ENCODE measurements around the gene RIPK3.

RIPK3 gene

GRCh38 chr14:24366413-24366720, 26.6 kb upstream of the RIPK3 start:
- no peak overlapping the region for H2AK5ac ChIP-seq (ENCODE audit: low read length)
- H3K27me3 ChIP-seq (ENCODE audit: insufficient read depth, low read length) = no peaks in the 10 kb centered on the region
- peaks cover 6% of the 10 kb centered on the region for H3K79me2 ChIP-seq (ENCODE audit: control insufficient read depth, insufficient read depth, low read length, poor library complexity)
- H3K4me1 ChIP-seq (ENCODE audit: control insufficient read depth in 1 of 2, insufficient read depth in 2 of 2, low read length in 2 of 2) = peaks cover 3 to 9% of the 10 kb centered on the region in 2 experiments
- peak overlapping the region; percentile 69 for H4K8ac ChIP-seq (ENCODE audit: low read depth, low read length)
- no peak overlapping the region for H3K23ac ChIP-seq (ENCODE audit: low read length)
- no peaks in the 10 kb centered on the region for H3K9me3 ChIP-seq (ENCODE audit: insufficient read depth, low read depth, low read length)
- peak overlapping the region; percentile 70 for H3K4me3 ChIP-seq (ENCODE audit: low read depth, low read length)
- no peak for DNase-seq
- WGBS (ENCODE audit: extremely low coverage, insufficient coverage, insufficient read length) = no CpG with 5 or more reads among the region's 16 CpGs
- H3K4ac ChIP-seq (ENCODE audit: low read depth, low read length) = peak overlapping the region; percentile 58
- peak overlapping the region; percentile 62 for H2BK120ac ChIP-seq (ENCODE audit: insufficient read depth, low read length, poor library complexity)
- H3K36me3 ChIP-seq (ENCODE audit: control insufficient read depth in 1 of 2, insufficient read depth in 2 of 2, low read length in 2 of 2) = peaks cover 3 to 8% of the 10 kb centered on the region in 2 experiments
- peak overlapping the region; percentile 76 for H2BK5ac ChIP-seq (ENCODE audit: low read depth, low read length, poor library complexity)
- H4K12ac ChIP-seq (ENCODE audit: low read depth, low read length) = no peak overlapping the region
- H3K9ac ChIP-seq (ENCODE audit: low read length) = no peak overlapping the region
- peaks cover 30% of the 10 kb centered on the region for H3K79me1 ChIP-seq (ENCODE audit: low read length)
- H4K91ac ChIP-seq (ENCODE audit: low read depth, low read length) = peak overlapping the region; percentile 56
- peak overlapping the region; percentile 72 for H3K14ac ChIP-seq (ENCODE audit: low read length)
- peak overlapping the region; percentile 81 for H3K27ac ChIP-seq (ENCODE audit: low read depth, low read length)
- H2AFZ ChIP-seq (ENCODE audit: insufficient read depth, low read length, poor library complexity) = peak overlapping the region; percentile 70
- H2BK12ac ChIP-seq (ENCODE audit: low read length) = no peak overlapping the region
- H3K4me2 ChIP-seq (ENCODE audit: low read length) = peak overlapping the region; percentile 59
- H3K18ac ChIP-seq (ENCODE audit: low read length) = peak overlapping the region; percentile 87

- peak overlapping the region; percentile 2 for H3K14ac ChIP-seq (ENCODE audit: low read length)
- DNase-seq = peak; percentile 88
- H3K4me2 ChIP-seq (ENCODE audit: low read length) = peak overlapping the region; percentile 59
- H3K36me3 ChIP-seq (ENCODE audit: control insufficient read depth in 1 of 2, insufficient read depth in 2 of 2, low read length in 2 of 2) = peaks cover 3 to 8% of the 10 kb centered on the region in 2 experiments
- H3K9ac ChIP-seq (ENCODE audit: low read length) = no peak overlapping the region
- no peak overlapping the region for H3K4me3 ChIP-seq (ENCODE audit: low read depth, low read length)
- peak overlapping the region; percentile 69 for H4K8ac ChIP-seq (ENCODE audit: low read depth, low read length)
- H2AK5ac ChIP-seq (ENCODE audit: low read length) = no peak overlapping the region
- peak overlapping the region; percentile 24 for H2BK12ac ChIP-seq (ENCODE audit: low read length)
- peak overlapping the region; percentile 76 for H2BK5ac ChIP-seq (ENCODE audit: low read depth, low read length, poor library complexity)
- peak overlapping the region; percentile 56 for H4K91ac ChIP-seq (ENCODE audit: low read depth, low read length)
- peak overlapping the region; percentile 12 for H2AFZ ChIP-seq (ENCODE audit: insufficient read depth, low read length, poor library complexity)
- H3K79me1 ChIP-seq (ENCODE audit: low read length) = peaks cover 30% of the 10 kb centered on the region
- peaks cover 6% of the 10 kb centered on the region for H3K79me2 ChIP-seq (ENCODE audit: control insufficient read depth, insufficient read depth, low read length, poor library complexity)
- peak overlapping the region; percentile 84 for H4K12ac ChIP-seq (ENCODE audit: low read depth, low read length)
- H3K9me3 ChIP-seq (ENCODE audit: insufficient read depth, low read depth, low read length) = no peaks in the 10 kb centered on the region
- H3K18ac ChIP-seq (ENCODE audit: low read length) = peak overlapping the region; percentile 87
- peak overlapping the region; percentile 27 for H3K4ac ChIP-seq (ENCODE audit: low read depth, low read length)
- whole genome bisulfite sequencing (ENCODE audit: extremely low coverage, insufficient coverage, insufficient read length) = no CpG with 5 or more reads among the region's 28 CpGs
- H2BK120ac ChIP-seq (ENCODE audit: insufficient read depth, low read length, poor library complexity) = peak overlapping the region; percentile 35
- H3K27ac ChIP-seq (ENCODE audit: low read depth, low read length) = peak overlapping the region; percentile 81
- H3K27me3 ChIP-seq (ENCODE audit: insufficient read depth, low read length) = no peaks in the 10 kb centered on the region
- H3K23ac ChIP-seq (ENCODE audit: low read length) = no peak overlapping the region
- H3K4me1 ChIP-seq (ENCODE audit: control insufficient read depth in 1 of 2, insufficient read depth in 2 of 2, low read length in 2 of 2) = peaks cover 3 to 9% of the 10 kb centered on the region in 2 experiments
These were observed 26.0 kb upstream of the RIPK3 start for GRCh38 chr14:24365600-24366412.

- WGBS (ENCODE audit: extremely low coverage, insufficient coverage, insufficient read length) = no CpG with 5 or more reads among the region's 1 CpG
- DNase-seq = no peak
These were observed 25.1 kb upstream of the RIPK3 start for GRCh38 chr14:24364841-24365240.

GRCh38 chr14:24363401-24363800, 23.6 kb upstream of the RIPK3 start:
- Histone ChIP-seq H3K9me3 (ENCODE audit: insufficient read depth, low read depth, low read length) (no peaks in the 10 kb centered on the region), H3K27me3 (ENCODE audit: insufficient read depth, low read length) (no peaks in the 10 kb centered on the region), H3K4me1 (ENCODE audit: control insufficient read depth in 1 of 2, insufficient read depth in 2 of 2, low read length in 2 of 2) (peaks cover 0 to 4% of the 10 kb centered on the region in 2 experiments), H3K79me1 (ENCODE audit: low read length) (peaks cover 23% of the 10 kb centered on the region), H2AFZ (ENCODE audit: insufficient read depth, low read length, poor library complexity) (no peak overlapping the region), H3K27ac (ENCODE audit: low read depth, low read length) (no peak overlapping the region), H2BK12ac (ENCODE audit: low read length) (no peak overlapping the region), H3K79me2 (ENCODE audit: control insufficient read depth, insufficient read depth, low read length, poor library complexity) (peaks cover 6% of the 10 kb centered on the region), H2BK5ac (ENCODE audit: low read depth, low read length, poor library complexity) (no peak overlapping the region), H4K8ac (ENCODE audit: low read depth, low read length) (no peak overlapping the region), H3K36me3 (ENCODE audit: control insufficient read depth in 1 of 2, insufficient read depth in 2 of 2, low read length in 2 of 2) (no peaks in the 10 kb centered on the region), H4K12ac (ENCODE audit: low read depth, low read length) (no peak overlapping the region), H3K18ac (ENCODE audit: low read length) (no peak overlapping the region), H3K14ac (ENCODE audit: low read length) (no peak overlapping the region), H4K91ac (ENCODE audit: low read depth, low read length) (no peak overlapping the region), H3K9ac (ENCODE audit: low read length) (no peak overlapping the region), H2BK120ac (ENCODE audit: insufficient read depth, low read length, poor library complexity) (no peak overlapping the region), H3K4ac (ENCODE audit: low read depth, low read length) (no peak overlapping the region), H3K23ac (ENCODE audit: low read length) (no peak overlapping the region), H2AK5ac (ENCODE audit: low read length) (no peak overlapping the region), H3K4me2 (ENCODE audit: low read length) (no peak overlapping the region), H3K4me3 (ENCODE audit: low read depth, low read length) (no peak overlapping the region)
- no CpG with 5 or more reads among the region's 5 CpGs for WGBS (ENCODE audit: extremely low coverage, insufficient coverage, insufficient read length)
- peak; percentile 69 to 77 for DNase-seq

More at GRCh38 chr14:24364841-24365240, 25.1 kb upstream of the RIPK3 start:
- Histone ChIP-seq H3K27me3 (ENCODE audit: insufficient read depth, low read length) (no peaks in the 10 kb centered on the region), H2AFZ (ENCODE audit: insufficient read depth, low read length, poor library complexity) (no peak overlapping the region), H2BK12ac (ENCODE audit: low read length) (no peak overlapping the region), H2AK5ac (ENCODE audit: low read length) (no peak overlapping the region), H3K27ac (ENCODE audit: low read depth, low read length) (no peak overlapping the region), H3K79me2 (ENCODE audit: control insufficient read depth, insufficient read depth, low read length, poor library complexity) (peaks cover 6% of the 10 kb centered on the region), H3K79me1 (ENCODE audit: low read length) (peaks cover 30% of the 10 kb centered on the region), H3K4me3 (ENCODE audit: low read depth, low read length) (no peak overlapping the region), H4K12ac (ENCODE audit: low read depth, low read length) (no peak overlapping the region), H3K4ac (ENCODE audit: low read depth, low read length) (no peak overlapping the region), H4K8ac (ENCODE audit: low read depth, low read length) (no peak overlapping the region), H3K9ac (ENCODE audit: low read length) (no peak overlapping the region), H3K18ac (ENCODE audit: low read length) (no peak overlapping the region), H3K14ac (ENCODE audit: low read length) (no peak overlapping the region), H4K91ac (ENCODE audit: low read depth, low read length) (no peak overlapping the region), H2BK120ac (ENCODE audit: insufficient read depth, low read length, poor library complexity) (no peak overlapping the region), H2BK5ac (ENCODE audit: low read depth, low read length, poor library complexity) (no peak overlapping the region), H3K23ac (ENCODE audit: low read length) (no peak overlapping the region), H3K36me3 (ENCODE audit: control insufficient read depth in 1 of 2, insufficient read depth in 2 of 2, low read length in 2 of 2) (peaks cover 0 to 2% of the 10 kb centered on the region in 2 experiments), H3K4me2 (ENCODE audit: low read length) (no peak overlapping the region), H3K4me1 (ENCODE audit: control insufficient read depth in 1 of 2, insufficient read depth in 2 of 2, low read length in 2 of 2) (peaks cover 3 to 9% of the 10 kb centered on the region in 2 experiments), H3K9me3 (ENCODE audit: insufficient read depth, low read depth, low read length) (no peaks in the 10 kb centered on the region)
